Jurkat, Clone E6-1 (cell line): ENCODE results near the gene NAIP. TPM values are rescaled to one million over a fixed set of nuclear protein-coding genes. Genes with fewer than 3 reads are reported as not detected.
"Not testable (repeated sequence)": the region's sequence is repeated elsewhere in the genome, so short reads cannot be mapped to it uniquely, and the experiment has no call there.

ENCODE experiments used
- DNase-seq: peaks from one replicate; pipeline ENCODE4 v3.0.0-alpha.2; 2011; ENCODE audit warnings: low read depth, low spot score
- H3K4me3 ChIP-seq: 2 replicates; pipeline ENCODE4 v1.5.1; 2011; ENCODE audit warnings: mild to moderate bottlenecking, low read length, control low read depth, moderate library complexity
- polyA plus RNA-seq: library from polyadenylated mRNA; unstranded; fragments of >200 nt; gene quantifications from one replicate; pipeline ENCODE4 v1.2.1, GENCODE V29; 2012; ENCODE audit warnings: missing spikeins; ENCODE audit not compliant: insufficient read length, insufficient read depth

The NAIP gene, protein sequence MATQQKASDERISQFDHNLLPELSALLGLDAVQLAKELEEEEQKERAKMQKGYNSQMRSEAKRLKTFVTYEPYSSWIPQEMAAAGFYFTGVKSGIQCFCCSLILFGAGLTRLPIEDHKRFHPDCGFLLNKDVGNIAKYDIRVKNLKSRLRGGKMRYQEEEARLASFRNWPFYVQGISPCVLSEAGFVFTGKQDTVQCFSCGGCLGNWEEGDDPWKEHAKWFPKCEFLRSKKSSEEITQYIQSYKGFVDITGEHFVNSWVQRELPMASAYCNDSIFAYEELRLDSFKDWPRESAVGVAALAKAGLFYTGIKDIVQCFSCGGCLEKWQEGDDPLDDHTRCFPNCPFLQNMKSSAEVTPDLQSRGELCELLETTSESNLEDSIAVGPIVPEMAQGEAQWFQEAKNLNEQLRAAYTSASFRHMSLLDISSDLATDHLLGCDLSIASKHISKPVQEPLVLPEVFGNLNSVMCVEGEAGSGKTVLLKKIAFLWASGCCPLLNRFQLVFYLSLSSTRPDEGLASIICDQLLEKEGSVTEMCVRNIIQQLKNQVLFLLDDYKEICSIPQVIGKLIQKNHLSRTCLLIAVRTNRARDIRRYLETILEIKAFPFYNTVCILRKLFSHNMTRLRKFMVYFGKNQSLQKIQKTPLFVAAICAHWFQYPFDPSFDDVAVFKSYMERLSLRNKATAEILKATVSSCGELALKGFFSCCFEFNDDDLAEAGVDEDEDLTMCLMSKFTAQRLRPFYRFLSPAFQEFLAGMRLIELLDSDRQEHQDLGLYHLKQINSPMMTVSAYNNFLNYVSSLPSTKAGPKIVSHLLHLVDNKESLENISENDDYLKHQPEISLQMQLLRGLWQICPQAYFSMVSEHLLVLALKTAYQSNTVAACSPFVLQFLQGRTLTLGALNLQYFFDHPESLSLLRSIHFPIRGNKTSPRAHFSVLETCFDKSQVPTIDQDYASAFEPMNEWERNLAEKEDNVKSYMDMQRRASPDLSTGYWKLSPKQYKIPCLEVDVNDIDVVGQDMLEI (N-terminal part only)
- 6.0 TPM for polyA plus RNA-seq

DNA sequence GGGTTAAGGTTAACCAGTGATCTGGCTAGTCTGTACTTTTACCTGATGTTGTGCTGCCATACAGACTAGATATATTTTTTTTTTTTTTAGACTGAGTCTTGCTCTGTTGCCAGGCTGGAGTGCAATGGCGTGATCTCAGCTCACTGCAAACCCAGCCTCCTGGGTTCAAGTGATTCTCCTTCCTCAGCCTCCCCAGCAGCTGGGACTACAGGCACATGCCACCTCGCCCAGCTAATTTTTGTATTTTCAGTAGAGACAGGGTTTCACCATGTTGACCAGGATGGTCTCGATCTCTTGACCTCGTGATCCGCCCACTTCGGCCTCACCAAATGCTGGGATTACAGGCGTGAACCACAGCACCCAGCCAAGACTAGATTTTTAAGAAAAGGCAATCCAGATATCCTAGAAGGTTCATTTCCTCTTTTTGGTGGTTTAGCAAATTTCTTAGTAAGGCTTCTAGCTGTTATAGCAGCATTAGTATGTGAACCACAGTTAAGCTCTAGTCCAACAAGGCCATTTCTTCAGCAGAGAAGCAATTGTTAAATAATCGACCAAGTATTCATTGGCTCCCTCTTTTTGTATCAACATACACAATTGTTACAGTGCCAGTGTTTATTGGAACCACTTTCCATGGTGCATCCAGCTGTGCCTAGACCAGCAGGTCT lies at the start of gene NAIP:
TSS of gene NAIP (minus strand) at position 51 of the 665 bp plus-strand sequence. CDS start 12,424 bp downstream, outside the sequence.
- H3K4me3 ChIP-seq: not testable (repeated sequence)

DNA sequence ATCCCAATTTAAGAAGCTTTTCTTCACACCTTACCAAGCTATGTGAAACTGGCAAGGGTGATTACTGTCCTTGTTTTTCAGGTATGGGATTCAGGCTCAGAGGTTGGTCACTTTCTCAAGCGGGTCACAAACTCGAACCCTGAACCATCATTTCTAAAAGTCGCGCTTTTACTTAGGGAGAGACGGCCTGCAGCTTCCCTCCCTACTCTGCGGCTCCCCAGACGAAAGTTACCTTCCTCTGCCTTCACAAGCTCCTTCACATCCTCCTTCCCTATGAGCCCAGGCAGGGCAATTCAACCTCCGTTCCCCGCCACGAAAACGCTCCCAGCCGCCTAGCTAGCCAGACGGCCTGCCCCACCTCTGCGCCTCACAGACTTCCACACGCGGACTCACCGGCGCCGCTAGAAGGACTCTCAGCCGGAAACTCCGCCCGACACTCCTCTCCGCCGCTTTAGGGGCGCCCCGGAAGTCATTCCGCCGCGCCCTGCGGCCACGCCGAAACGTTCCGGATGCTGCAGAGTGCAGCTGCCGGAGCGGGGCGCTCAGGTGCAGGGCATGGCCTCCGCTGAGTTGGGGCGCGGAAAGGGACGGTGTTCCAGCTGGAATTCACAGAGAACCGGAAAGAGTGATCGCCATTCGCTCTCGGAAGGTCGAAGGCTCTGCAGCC lies 42.3 kb upstream of the NAIP start, which contains the start of gene GTF2H2:
TSS of gene GTF2H2 (minus strand) at position 415 of the 667 bp plus-strand sequence. CDS start 4,913 bp downstream, outside the sequence.
- not testable (repeated sequence) for H3K4me3 ChIP-seq

More for the DNA sequence above, at the start of gene NAIP:
- DNase-seq: not testable (repeated sequence)

DNA sequence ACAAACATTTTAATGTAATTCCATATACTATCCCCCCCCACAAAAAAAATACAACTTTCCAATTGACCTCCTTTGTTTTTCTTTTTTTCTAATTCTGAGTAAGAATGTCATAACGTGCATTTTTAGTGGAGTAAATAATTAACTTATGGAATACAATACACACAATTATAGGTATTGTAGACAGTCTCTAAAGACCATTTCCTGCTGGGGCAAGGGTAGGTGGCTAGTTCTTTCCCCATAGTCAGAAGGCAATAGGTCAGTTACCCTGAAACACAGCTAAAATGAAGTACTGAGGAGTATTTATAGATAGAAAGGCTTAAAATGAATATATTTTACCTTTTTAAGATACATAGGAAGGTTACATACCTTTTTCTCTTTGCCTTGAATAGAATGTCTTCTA lies 36.2 kb upstream of the NAIP start:
- DNase-seq, H3K4me3 ChIP-seq: not testable (repeated sequence)

More for the DNA sequence above, 42.3 kb upstream of the NAIP start, which contains the start of gene GTF2H2:
- DNase-seq: not testable (repeated sequence)

DNA sequence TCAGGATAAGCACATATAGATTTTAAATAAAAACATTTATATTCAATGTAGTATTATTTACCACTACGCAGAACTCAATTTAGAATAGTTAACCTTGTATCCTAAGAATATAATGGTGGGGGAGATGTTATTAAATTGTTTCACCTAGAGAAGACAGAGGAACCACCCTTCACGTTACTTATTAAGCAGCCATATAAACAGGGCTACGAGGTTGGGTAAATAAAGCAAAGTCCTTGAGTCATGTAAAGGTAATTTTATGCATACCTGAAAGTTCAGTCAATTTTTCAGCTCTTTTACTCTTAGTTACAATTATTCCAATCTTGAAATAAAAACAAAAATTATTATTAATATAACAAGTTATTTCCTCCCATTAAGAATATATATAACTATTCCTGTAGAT lies 34.3 kb upstream of the NAIP start:
- H3K4me3 ChIP-seq: not testable (repeated sequence)

DNA sequence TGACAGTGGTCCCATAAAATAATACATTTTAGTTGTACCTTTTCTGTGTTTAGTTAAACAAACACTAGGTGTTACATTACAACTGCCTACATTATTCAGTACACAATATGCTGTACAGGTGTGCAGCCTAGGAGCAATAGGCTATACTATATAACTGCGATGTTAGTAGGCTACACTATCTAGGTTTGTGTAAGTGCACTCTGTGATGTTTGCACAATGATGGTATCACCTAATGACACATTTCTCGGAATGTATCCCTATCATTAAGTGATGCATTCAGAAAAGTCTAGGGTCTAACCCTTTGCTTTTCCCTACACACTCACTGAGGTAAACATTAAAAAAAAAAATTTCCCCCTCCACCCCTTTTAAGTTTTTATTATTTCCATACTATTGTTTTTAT lies 19.7 kb upstream of the NAIP start:
- H3K4me3 ChIP-seq, DNase-seq: not testable (repeated sequence)

More for the DNA sequence above, 34.3 kb upstream of the NAIP start:
- not testable (repeated sequence) for DNase-seq

DNA sequence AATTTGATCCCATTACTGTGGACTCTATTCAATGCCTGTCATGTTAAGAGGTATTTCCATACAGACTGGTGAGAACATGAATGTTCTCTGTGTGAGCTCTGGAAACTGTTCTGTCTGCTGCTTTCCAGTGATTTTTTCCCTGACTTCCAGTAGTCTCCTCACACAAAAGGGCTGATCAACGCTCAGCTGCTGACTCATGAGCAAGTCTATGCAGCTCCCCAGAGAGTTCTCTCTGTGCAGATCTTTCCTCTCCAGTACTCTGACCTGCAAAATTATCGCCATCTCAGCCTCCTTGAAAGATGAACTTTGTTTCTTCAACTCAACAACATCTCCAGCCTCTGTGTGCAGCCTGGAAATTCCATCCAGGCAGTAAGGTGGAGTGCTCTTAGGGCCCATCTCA lies 19.0 kb upstream of the NAIP start:
- H3K4me3 ChIP-seq: not testable (repeated sequence)

DNA sequence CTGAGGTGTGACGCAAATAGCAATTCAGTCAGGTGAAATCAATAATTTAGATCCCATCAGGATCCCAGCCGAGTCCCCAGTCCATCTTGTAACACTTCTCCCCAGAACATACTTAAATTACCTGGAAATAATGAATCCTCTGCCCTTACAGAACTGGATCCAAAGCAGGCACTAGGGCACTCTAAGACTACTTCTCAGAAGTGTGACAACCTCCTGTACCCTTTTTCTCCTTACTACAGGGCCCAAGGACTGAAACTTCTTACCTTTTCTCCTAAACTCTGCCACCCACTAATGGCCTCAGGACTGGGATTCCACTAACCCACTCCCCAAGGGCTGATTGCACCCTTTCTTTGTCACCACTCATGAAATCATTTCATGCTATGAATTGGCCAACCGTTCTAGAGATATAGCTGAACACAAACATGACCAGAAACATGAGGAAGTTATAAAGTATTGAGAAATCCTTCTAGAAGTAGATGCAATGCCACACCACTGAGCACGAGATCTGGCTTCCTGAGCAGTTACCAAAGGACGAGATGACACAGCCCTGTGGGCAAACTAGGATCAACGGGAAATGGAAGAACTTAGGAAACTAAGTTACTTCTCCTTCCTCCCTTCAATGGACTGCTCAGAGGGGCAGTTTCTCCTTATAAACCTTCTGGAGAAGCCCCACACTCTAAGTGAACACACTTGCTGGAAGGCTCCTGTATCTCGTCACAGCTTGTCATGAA lies 6.1 kb upstream of the NAIP start:
- DNase-seq, H3K4me3 ChIP-seq: not testable (repeated sequence)

More for the DNA sequence above, 19.0 kb upstream of the NAIP start:
- DNase-seq: not testable (repeated sequence)

DNA sequence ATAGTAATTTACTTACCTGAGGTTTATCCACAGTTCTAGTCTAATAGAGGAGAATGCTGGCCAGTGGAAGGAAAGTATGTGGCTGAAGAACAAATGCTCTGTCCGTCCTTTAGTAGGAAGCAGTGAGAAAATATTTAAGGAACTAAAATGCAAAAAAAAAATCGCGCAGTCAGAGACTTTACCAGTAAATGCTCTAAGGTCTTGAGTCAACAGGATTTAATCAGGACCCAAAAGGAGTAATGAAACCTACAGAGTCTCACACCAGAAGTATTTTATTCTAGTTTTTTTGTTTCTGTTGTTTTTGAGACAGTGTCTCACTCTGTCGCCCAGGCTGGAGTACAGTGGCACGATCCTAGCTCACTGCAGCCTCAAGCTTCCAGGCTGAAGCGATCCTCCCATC lies 4.5 kb downstream of the NAIP start:
- DNase-seq, H3K4me3 ChIP-seq: not testable (repeated sequence)

DNA sequence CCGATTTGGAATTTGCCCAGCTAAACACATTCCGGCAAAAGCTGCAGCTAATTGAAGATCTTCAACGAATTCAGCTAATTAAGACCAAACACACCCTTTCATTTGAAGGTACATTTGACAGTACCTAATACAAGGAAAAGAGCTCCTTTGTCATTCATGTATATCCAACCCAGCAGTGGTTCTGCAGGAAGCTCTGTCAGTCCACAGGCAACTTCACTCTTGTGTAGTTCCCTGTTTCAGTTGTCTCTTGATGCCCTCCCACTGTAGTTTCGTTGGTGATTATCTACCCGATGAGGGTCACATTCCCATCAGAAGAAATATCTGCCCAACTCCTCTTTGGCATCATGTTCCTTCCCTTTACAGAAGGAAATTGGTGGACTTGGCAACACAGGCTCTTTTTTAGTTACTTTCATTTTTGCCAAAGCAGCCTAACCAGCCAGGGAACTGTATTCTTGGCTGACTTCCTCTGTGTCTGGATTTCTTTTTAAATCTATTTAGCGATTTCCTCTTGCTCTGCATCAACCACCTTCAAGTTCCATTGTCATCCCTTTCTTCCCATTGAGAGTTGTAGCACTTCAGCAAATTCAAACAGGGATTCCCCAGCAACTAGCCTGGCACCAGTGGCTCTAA lies 6.6 kb downstream of the NAIP start:
- H3K4me3 ChIP-seq, DNase-seq: not testable (repeated sequence)

DNA sequence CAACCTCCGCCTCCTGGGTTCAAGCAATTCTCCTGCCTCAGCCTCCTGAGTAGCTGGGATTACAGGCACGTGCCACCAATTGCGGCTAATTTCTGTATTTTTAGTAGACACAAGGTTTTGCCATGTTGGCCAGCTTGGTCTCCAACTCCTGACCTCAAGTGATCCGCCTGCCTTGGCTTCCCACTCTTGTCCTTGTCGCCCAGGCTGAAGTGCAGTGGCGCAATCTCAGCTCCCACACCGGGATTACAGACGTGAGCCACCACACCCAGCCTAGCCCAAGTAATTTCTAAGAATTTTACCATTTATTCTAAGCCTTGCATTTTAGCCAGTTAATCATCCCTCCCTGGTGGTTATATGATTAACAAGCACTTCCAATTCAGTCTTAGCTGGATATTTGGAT lies 11.0 kb downstream of the NAIP start:
- no peak for DNase-seq

DNA sequence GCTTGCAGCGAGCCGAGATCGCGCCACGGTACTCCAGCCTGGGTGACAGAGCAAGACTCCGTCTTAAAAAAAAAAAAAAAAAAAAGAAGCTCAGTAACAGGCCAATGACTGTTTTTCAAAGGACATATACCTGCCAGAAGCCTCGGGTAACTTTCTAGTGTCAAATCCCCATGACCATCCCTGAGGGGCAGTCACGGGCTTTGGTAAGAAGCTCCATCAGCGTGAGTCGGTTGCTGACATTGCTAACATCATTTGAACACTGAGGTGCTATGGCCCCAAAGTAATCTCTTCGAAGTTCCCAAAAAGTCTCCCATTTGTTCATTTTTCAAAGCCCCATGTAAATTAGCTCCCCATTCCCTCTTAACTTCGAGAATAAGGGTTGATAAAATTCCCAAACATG lies 11.6 kb downstream of the NAIP start:
- no peak for DNase-seq
- H3K4me3 ChIP-seq: no peak overlapping the region

More for the DNA sequence above, 11.0 kb downstream of the NAIP start:
- no peak overlapping the region for H3K4me3 ChIP-seq

DNA sequence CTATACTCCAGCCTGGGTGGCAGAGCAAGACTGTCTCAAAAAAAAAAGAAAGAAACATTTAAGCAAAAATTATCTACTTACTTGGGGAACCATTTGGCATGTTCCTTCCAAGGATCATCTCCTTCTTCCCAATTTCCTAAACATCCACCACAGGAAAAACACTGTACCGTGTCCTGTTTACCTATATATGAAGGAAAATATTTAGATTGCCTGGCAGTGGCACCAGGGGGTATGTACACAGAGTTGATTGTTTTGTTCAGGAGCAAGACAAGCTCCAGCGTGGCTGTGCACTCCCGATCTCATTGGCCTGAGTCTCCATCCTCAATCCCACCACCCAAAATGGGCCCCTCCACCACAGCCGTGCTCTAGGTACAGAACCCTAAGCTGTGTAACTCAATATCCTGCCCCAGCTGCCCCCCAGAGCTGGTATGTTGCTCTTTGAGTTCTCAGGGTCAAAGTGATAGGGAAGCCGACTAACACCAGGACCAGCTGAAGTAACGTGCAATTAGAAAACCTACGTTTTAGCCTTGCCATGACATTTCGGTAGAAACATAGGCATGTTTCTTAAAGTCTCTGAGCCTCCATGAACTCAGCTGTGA lies 13.8 kb downstream of the NAIP start:
- DNase-seq: no peak
- H3K4me3 ChIP-seq: no peak overlapping the region

DNA sequence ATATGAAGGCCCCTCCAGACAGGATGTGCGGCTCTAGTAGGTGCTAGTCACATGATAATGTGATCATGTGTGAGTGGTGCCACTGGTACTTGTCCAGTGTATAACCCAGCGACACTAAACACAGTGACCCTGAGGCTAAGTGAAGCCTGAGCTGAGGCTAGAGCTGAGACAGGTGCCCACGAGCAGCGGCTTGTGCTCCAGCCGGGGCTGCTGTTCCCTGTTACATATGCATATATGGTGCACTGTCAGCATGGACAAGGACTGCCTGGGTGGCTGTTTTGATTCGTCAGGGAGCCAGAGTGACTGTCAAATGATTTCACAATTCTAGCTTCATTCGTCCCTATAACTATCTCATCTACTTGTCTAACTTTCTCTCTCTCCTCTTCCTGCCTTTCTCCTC lies 18.2 kb downstream of the NAIP start:
- not testable (repeated sequence) for H3K4me3 ChIP-seq, DNase-seq

DNA sequence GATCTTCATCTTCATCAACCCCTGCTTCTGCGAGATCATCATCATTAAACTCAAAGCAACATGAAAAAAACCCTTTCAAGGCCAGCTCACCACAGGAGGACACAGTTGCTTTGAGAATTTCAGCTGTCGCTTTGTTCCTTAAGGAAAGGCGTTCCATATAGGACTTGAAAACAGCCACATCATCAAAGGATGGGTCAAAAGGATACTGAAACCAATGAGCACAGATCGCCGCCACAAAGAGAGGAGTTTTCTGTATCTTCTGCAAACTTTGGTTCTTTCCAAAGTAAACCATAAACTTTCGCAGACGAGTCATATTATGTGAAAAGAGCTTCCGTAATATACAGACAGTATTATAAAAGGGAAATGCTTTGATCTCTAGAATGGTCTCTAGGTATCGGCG lies 40.3 kb downstream of the NAIP start:
- H3K4me3 ChIP-seq, DNase-seq: not testable (repeated sequence)

DNA sequence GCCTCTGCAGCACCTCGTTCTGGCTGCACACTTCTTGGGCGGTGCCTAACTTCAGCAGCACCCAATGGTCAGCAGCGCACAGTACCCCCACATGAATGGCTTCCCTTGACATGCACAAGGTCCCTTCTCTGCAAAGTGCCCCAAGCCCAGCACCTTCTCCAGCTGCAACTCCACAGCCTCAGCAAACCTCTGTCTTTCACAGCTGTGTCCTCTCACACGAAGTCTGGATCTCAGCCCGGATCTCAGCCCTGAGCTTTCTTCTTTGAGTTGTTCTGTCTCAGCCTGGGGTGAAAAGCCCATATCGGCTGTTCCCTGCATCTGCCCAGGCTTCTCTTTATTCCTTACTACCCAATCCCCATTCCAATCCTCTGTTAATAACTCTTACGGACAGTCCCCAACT lies 57.9 kb downstream of the NAIP start:
- not testable (repeated sequence) for H3K4me3 ChIP-seq, DNase-seq

DNA sequence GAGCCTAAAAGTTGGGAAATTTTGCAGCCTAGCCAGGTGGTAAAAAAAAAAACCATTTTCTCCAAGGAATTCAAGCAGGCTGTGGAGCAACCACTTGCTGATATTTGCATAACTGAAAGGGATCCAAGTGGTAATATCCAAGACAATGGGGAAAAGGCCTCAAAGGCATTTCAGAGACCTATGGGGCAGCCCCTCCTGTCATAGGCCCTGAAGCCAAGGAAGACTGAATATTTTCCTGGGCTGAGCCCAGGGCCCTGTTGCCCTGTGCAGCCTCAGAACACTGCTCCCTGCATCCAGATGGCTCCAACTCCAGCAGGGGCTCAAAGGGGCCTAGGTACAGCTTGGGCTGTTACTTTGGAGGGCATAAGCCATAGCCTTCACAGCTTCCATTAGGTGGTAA lies 60.6 kb downstream of the NAIP start:
- H3K4me3 ChIP-seq, DNase-seq: not testable (repeated sequence)

DNA sequence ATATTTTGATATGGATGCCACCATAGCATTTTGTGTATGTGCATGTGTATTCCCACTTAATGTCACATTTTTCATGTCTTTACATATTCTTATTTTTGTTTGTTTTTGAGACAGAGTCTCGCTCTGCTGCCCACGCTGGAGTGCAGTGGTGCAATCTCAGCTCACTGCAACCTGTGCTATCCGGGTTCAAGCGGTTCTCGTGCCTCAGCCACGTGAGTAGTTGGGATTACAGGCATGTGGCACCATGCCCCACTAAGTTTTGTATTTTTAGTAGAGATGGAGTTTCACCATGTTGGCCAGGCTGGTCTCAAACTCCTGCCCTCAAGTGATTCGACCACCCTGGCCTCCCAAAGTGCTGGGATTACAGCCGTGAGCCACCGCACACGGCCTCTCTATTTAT lies 72.1 kb downstream of the NAIP start:
- H3K4me3 ChIP-seq, DNase-seq: not testable (repeated sequence)
